Immature natural killer cell (primary cell): ENCODE data around the gene SRPK1. TPM values are rescaled to one million over a fixed set of nuclear protein-coding genes. Genes with fewer than 3 reads are reported as not detected.

Source experiments
- DNase-seq, 3 donors: peaks; one replicate each; pipeline ENCODE4 v3.0.0; 2022; ENCODE audit warnings: mixed read lengths in 1 of 3
- H3K27ac Mint-ChIP-seq, 6 donors: one replicate each; pipeline ENCODE4 v1.8.0; 2020; ENCODE audit warnings: mixed read lengths in 6 of 6, mild to moderate bottlenecking in 5 of 6, inconsistent platforms in 4 of 6, moderate library complexity in 3 of 6
- H3K27me3 Mint-ChIP-seq, 3 donors: one replicate each; pipeline ENCODE4 v1.8.0; 2020 to 2021; ENCODE audit warnings: low read depth in 3 of 3, mild to moderate bottlenecking in 3 of 3, mixed read lengths in 3 of 3, moderate library complexity in 3 of 3, inconsistent platforms in 1 of 3
- H3K36me3 Mint-ChIP-seq, 3 donors: one replicate each; pipeline ENCODE4 v1.8.0; 2020; ENCODE audit warnings: mixed read lengths in 3 of 3, inconsistent platforms in 2 of 3, mild to moderate bottlenecking in 2 of 3
- H3K4me1 Mint-ChIP-seq, 2 donors: one replicate each; pipeline ENCODE4 v1.8.0; 2020; ENCODE audit warnings: inconsistent platforms in 2 of 2, mild to moderate bottlenecking in 2 of 2, mixed read lengths in 2 of 2, moderate library complexity in 1 of 2
- H3K4me3 Mint-ChIP-seq, 5 donors: one replicate each; pipeline ENCODE4 v1.8.0; 2020; ENCODE audit warnings: mild to moderate bottlenecking in 5 of 5, mixed read lengths in 5 of 5, inconsistent platforms in 3 of 5, moderate library complexity in 3 of 5
- H3K9me3 Mint-ChIP-seq, 6 donors: one replicate each; pipeline ENCODE4 v1.8.0; 2020; ENCODE audit warnings: mild to moderate bottlenecking in 6 of 6, mixed read lengths in 6 of 6, inconsistent platforms in 4 of 6, moderate library complexity in 3 of 6
- polyA plus RNA-seq, 3 donors: library from polyadenylated mRNA; unstranded; fragments of 300-500 nt; fragmentation: Illumina TruSeq; gene quantifications; one replicate each; pipeline ENCODE4 v1.2.3, GENCODE V29; 2021

SRPK1 gene
- polyA plus RNA-seq, 3 donors from 2014 or later: 34.4 to 44.7 (median 34.7) TPM

- peaks cover 0 to 3% (median 0%) of the 10 kb centered on the region in 3 donors for H3K27me3 Mint-ChIP-seq
- peaks cover 21 to 41% of the 10 kb centered on the region in 2 donors for H3K4me1 Mint-ChIP-seq
- no peak for DNase-seq
- no peak overlapping the region for H3K27ac Mint-ChIP-seq
- no peak overlapping the region for H3K4me3 Mint-ChIP-seq
- H3K9me3 Mint-ChIP-seq: peaks cover 0 to 14% (median 6%) of the 10 kb centered on the region in 6 donors
- H3K36me3 Mint-ChIP-seq: peaks cover 14 to 33% (median 22%) of the 10 kb centered on the region in 3 donors
Measured at GRCh38 chr6:35905141-35905785, 15.6 kb downstream of the SRPK1 start.

GRCh38 chr6:35903679-35904078 is 17.2 kb downstream of the SRPK1 start:
- Mint-ChIP-seq H3K36me3 (peaks cover 12 to 25% (median 14%) of the 10 kb centered on the region in 3 donors), H3K27me3 (peaks cover 0 to 3% (median 1%) of the 10 kb centered on the region in 3 donors), H3K4me3 (no peak overlapping the region), H3K4me1 (peaks cover 15 to 32% of the 10 kb centered on the region in 2 donors), H3K27ac (no peak overlapping the region), H3K9me3 (peaks cover 0 to 8% (median 3%) of the 10 kb centered on the region in 6 donors)
- no peak for DNase-seq

- Mint-ChIP-seq H3K9me3 (no peaks in the 10 kb centered on the region), H3K36me3 (peaks cover 3 to 12% (median 5%) of the 10 kb centered on the region in 3 donors), H3K27me3 (peaks cover 0 to 3% (median 1%) of the 10 kb centered on the region in 3 donors), H3K4me1 (peaks cover 7 to 16% of the 10 kb centered on the region in 2 donors), H3K27ac (no peak overlapping the region), H3K4me3 (no peak overlapping the region)
- DNase-seq: no peak
Measured at GRCh38 chr6:35900448-35900847, 20.4 kb downstream of the SRPK1 start.

GRCh38 chr6:35898003-35898402 is 22.9 kb downstream of the SRPK1 start:
- Mint-ChIP-seq H3K4me1 (peaks cover 8 to 17% of the 10 kb centered on the region in 2 donors), H3K9me3 (no peaks in the 10 kb centered on the region), H3K36me3 (peaks cover 0 to 8% (median 5%) of the 10 kb centered on the region in 3 donors), H3K27ac (no peak overlapping the region), H3K4me3 (no peak overlapping the region), H3K27me3 (peaks cover 0 to 3% (median 2%) of the 10 kb centered on the region in 3 donors)
- no peak for DNase-seq

DNA sequence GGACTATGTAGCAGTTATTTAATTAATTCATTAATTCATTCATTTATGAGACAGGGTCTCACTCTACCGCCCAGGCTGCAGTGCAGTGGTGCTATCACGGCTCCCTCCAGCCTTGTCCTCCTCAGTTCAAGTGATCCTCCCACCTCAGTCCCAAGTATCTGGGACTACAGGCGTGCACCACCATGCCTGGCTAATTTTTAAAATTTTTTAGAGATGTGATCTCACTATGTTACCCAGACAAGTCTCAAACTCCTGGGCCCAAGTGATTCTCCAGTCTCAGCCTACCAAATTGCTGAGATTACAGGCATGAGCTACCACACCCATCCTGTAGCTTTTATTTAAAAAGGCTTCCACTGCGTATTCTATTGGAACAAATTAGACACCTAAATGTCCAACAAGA is 23.4 kb downstream of the SRPK1 start:
- Mint-ChIP-seq H3K9me3 (no peaks in the 10 kb centered on the region), H3K4me3 (no peak overlapping the region), H3K27ac (no peak overlapping the region), H3K36me3 (peaks cover 0 to 8% (median 5%) of the 10 kb centered on the region in 3 donors), H3K27me3 (peaks cover 0 to 3% (median 2%) of the 10 kb centered on the region in 3 donors), H3K4me1 (peaks cover 8 to 17% of the 10 kb centered on the region in 2 donors)
- no peak for DNase-seq

- H3K27me3 Mint-ChIP-seq: peaks cover 0 to 3% (median 2%) of the 10 kb centered on the region in 3 donors
- H3K36me3 Mint-ChIP-seq: peaks cover 0 to 8% (median 5%) of the 10 kb centered on the region in 3 donors
- DNase-seq: no peak
- no peak overlapping the region for H3K27ac Mint-ChIP-seq
- no peak overlapping the region for H3K4me3 Mint-ChIP-seq
- H3K9me3 Mint-ChIP-seq: no peaks in the 10 kb centered on the region
- H3K4me1 Mint-ChIP-seq: peaks cover 8 to 17% of the 10 kb centered on the region in 2 donors
Measured at GRCh38 chr6:35897036-35897435, 23.9 kb downstream of the SRPK1 start.

- Mint-ChIP-seq H3K4me3 (no peak overlapping the region), H3K4me1 (peaks cover 8 to 15% of the 10 kb centered on the region in 2 donors), H3K27ac (no peak overlapping the region), H3K9me3 (no peaks in the 10 kb centered on the region), H3K27me3 (peaks cover 0 to 3% (median 2%) of the 10 kb centered on the region in 3 donors), H3K36me3 (peaks cover 0 to 8% (median 5%) of the 10 kb centered on the region in 3 donors)
- no peak for DNase-seq
Measured at GRCh38 chr6:35896228-35896627, 24.7 kb downstream of the SRPK1 start.

- Mint-ChIP-seq H3K4me3 (no peak overlapping the region), H3K9me3 (no peaks in the 10 kb centered on the region), H3K27ac (peak overlapping the region in 1 of 6 donors; percentile 13), H3K4me1 (peaks cover 8 to 12% of the 10 kb centered on the region in 2 donors), H3K27me3 (peaks cover 0 to 3% (median 2%) of the 10 kb centered on the region in 3 donors), H3K36me3 (peaks cover 0 to 10% (median 5%) of the 10 kb centered on the region in 3 donors)
- DNase-seq: no peak
Measured at GRCh38 chr6:35895560-35895959, 25.3 kb downstream of the SRPK1 start.

- peak overlapping the region in 3 of 6 donors; percentile 9 to 40 (median 11) for H3K27ac Mint-ChIP-seq
Measured at GRCh38 chr6:35894776-35895175, 26.1 kb downstream of the SRPK1 start.

DNA sequence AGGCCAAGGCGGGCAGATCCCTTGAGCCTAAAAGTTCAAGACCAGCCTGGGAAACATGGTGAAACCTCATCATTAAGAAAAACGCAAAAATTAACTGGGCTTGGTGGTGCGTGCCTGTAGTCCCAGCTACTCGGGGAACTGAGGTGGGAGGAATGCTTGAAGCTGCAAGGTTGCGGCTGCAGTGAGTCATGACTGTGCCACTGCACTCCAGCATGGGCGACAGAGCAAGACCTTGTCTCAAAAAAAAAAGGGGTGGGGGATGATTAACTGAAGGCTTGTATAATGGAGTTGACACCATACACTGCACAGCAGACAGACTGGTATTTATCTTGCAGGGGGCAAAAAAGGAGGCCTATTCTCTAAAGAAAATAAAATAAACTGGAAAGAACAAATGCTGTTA is 27.7 kb downstream of the SRPK1 start:
- H3K36me3 Mint-ChIP-seq: peaks cover 2 to 5% (median 2%) of the 10 kb centered on the region in 3 donors
- H3K27me3 Mint-ChIP-seq: peaks cover 0 to 2% (median 0%) of the 10 kb centered on the region in 3 donors

More at GRCh38 chr6:35894776-35895175, 26.1 kb downstream of the SRPK1 start:
- DNase-seq: no peak
- H3K9me3 Mint-ChIP-seq: no peaks in the 10 kb centered on the region
- H3K36me3 Mint-ChIP-seq: peaks cover 0 to 8% (median 5%) of the 10 kb centered on the region in 3 donors
- H3K27me3 Mint-ChIP-seq: peaks cover 0 to 3% (median 2%) of the 10 kb centered on the region in 3 donors
- H3K4me1 Mint-ChIP-seq: peaks cover 7 to 8% of the 10 kb centered on the region in 2 donors
- H3K4me3 Mint-ChIP-seq: no peak overlapping the region

DNA sequence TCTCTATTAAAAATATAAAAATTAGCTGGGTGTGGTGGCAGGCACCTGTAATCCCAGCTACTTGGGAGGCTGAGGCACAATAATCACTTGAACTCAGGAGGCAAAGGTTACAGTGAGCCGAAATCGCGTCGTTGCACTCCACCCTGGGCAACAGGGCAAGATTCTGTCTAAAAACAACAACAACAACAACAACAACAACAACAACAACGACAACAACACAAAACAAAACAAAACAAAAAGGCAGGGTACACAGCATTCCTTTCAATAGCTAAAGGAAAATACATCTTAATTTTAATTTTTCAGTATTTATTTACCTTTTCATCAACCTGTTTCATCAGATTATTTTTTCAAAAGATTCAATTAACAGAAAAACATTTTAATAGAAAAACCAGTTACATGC is 28.4 kb downstream of the SRPK1 start:
- Mint-ChIP-seq H3K27me3 (peaks cover 0 to 2% (median 0%) of the 10 kb centered on the region in 3 donors), H3K9me3 (no peaks in the 10 kb centered on the region), H3K4me1 (peaks cover 6 to 7% of the 10 kb centered on the region in 2 donors), H3K27ac (no peak overlapping the region), H3K4me3 (no peak overlapping the region), H3K36me3 (peaks cover 7 to 9% (median 7%) of the 10 kb centered on the region in 3 donors)
- DNase-seq: no peak

More for the DNA sequence above, 27.7 kb downstream of the SRPK1 start:
- H3K27ac Mint-ChIP-seq: no peak overlapping the region
- H3K9me3 Mint-ChIP-seq: no peaks in the 10 kb centered on the region
- peaks cover 6 to 7% of the 10 kb centered on the region in 2 donors for H3K4me1 Mint-ChIP-seq
- no peak overlapping the region for H3K4me3 Mint-ChIP-seq
- no peak for DNase-seq

GRCh38 chr6:35879151-35879550 is 41.7 kb downstream of the SRPK1 start:
- peaks cover 38 to 63% (median 46%) of the 10 kb centered on the region in 3 donors for H3K36me3 Mint-ChIP-seq
- no peak for DNase-seq
- H3K4me1 Mint-ChIP-seq: peaks cover 7 to 17% of the 10 kb centered on the region in 2 donors
- H3K9me3 Mint-ChIP-seq: peaks cover 9 to 20% (median 14%) of the 10 kb centered on the region in 6 donors
- no peak overlapping the region for H3K4me3 Mint-ChIP-seq
- H3K27me3 Mint-ChIP-seq: no peaks in the 10 kb centered on the region
- H3K27ac Mint-ChIP-seq: no peak overlapping the region

DNA sequence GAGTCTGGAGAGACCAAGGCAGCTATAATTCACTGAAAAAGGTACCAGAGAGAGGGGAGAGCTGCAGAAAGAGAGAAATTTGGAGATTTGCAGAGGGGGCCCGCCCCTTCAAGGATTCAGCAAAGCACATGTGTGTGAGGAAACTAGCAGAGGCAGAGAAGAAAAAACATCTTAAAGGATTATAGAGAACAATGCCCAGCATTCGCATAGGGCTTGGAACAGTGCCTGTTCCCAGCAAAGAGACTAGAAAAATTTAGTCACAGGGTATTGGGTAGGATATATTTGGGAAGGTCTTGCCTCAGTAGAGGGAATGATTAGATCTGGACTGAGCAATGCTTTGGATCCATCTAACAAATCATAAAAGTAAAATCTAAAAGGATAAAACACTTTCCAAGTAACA is 44.0 kb downstream of the SRPK1 start:
- peaks cover 9 to 20% (median 14%) of the 10 kb centered on the region in 6 donors for H3K9me3 Mint-ChIP-seq
- no peaks in the 10 kb centered on the region for H3K27me3 Mint-ChIP-seq
- peak overlapping the region in 2 of 6 donors; percentile 25 to 32 for H3K27ac Mint-ChIP-seq
- DNase-seq: no peak
- H3K4me1 Mint-ChIP-seq: peaks cover 2 to 5% of the 10 kb centered on the region in 2 donors
- peaks cover 35 to 61% (median 37%) of the 10 kb centered on the region in 3 donors for H3K36me3 Mint-ChIP-seq
- H3K4me3 Mint-ChIP-seq: no peak overlapping the region

GRCh38 chr6:35874730-35875129 is 46.2 kb downstream of the SRPK1 start:
- Mint-ChIP-seq H3K36me3 (peaks cover 23 to 49% (median 26%) of the 10 kb centered on the region in 3 donors), H3K27me3 (no peaks in the 10 kb centered on the region)

More at GRCh38 chr6:35874730-35875129, 46.2 kb downstream of the SRPK1 start:
- DNase-seq: no peak
- H3K27ac Mint-ChIP-seq: peak overlapping the region in 1 of 6 donors; percentile 12
- no peak overlapping the region for H3K4me3 Mint-ChIP-seq
- H3K4me1 Mint-ChIP-seq: peaks cover 8 to 10% of the 10 kb centered on the region in 2 donors
- H3K9me3 Mint-ChIP-seq: peaks cover 0 to 4% (median 1%) of the 10 kb centered on the region in 6 donors
